Naive thymus-derived CD4-positive, alpha-beta T cell (primary cell): ENCODE results near the gene CAMTA1. TPM values are rescaled to one million over a fixed set of nuclear protein-coding genes. Genes with fewer than 3 reads are reported as not detected.

ENCODE experiments used
- ATAC-seq: fragments of 150-1000 bp; cut with Tn5 transposase; 2 replicates; pipeline ENCODE4 v1.10.0; 2021; ENCODE audit warnings: mild to moderate bottlenecking, moderate library complexity
- CTCF ChIA-PET: fragments of 350-600 bp; sonication (Branson Sonifier 250); formaldehyde crosslinking; loops from one replicate; lab custom pipeline; 2021; ENCODE audit warnings: antibody characterized with exemption; lab: Charles Lee
- POLR2A ChIA-PET: fragments of 350-600 bp; sonication (Branson Sonifier 250); formaldehyde crosslinking; loops from one replicate; lab custom pipeline; 2021; ENCODE audit warnings: antibody characterized with exemption, inconsistent platforms; lab: Charles Lee
- DNase-seq, 9 donors: peaks; one replicate each; pipeline versions ENCODE4 v3.0.0 to v3.0.0-alpha.2; 2020 to 2022; ENCODE audit warnings: mixed read lengths in 1 of 9
- H3K27ac ChIP-seq: one replicate; pipeline ENCODE4 v1.7.0; 2013; ENCODE audit warnings: mild to moderate bottlenecking, low read depth, low read length, moderate library complexity
- H3K27me3 ChIP-seq, 2 donors: one replicate each; pipeline ENCODE4 v1.7.0; 2013; ENCODE audit warnings: low read length in 2 of 2, mild to moderate bottlenecking in 2 of 2, moderate library complexity in 2 of 2; ENCODE audit not compliant: control insufficient read depth in 2 of 2, insufficient read depth in 2 of 2
- H3K36me3 ChIP-seq, 3 experiments: 1 replicate in 2 of 3; 2 replicates in 1 of 3; pipeline ENCODE4 v1.7.0; 2013; ENCODE audit warnings: low read length in 3 of 3, mild to moderate bottlenecking in 3 of 3, moderate library complexity in 1 of 3; ENCODE audit not compliant: insufficient read depth in 3 of 3, control insufficient read depth in 2 of 3
- H3K4me1 ChIP-seq, 2 donors: one replicate each; pipeline ENCODE4 v1.7.0; 2013; ENCODE audit warnings: low read length in 2 of 2, mild to moderate bottlenecking in 2 of 2, moderate library complexity in 1 of 2; ENCODE audit not compliant: control insufficient read depth in 2 of 2, insufficient read depth in 2 of 2
- H3K4me3 ChIP-seq: 2 replicates; pipeline ENCODE4 v1.7.0; 2013; ENCODE audit warnings: mild to moderate bottlenecking, low read length
- H3K9me3 ChIP-seq, 3 experiments: 1 replicate in 2 of 3; 2 replicates in 1 of 3; pipeline ENCODE4 v1.7.0; 2013; ENCODE audit warnings: low read length in 3 of 3; ENCODE audit not compliant: control insufficient read depth in 2 of 3
- H3K27ac Mint-ChIP-seq, 9 donors: one replicate each; pipeline ENCODE4 v1.8.0; 2020 to 2022; ENCODE audit warnings: mixed read lengths in 9 of 9, mild to moderate bottlenecking in 8 of 9, moderate library complexity in 5 of 9, inconsistent platforms in 2 of 9
- H3K27me3 Mint-ChIP-seq, 5 donors: one replicate each; pipeline ENCODE4 v1.8.0; 2021 to 2022; ENCODE audit warnings: mixed read lengths in 5 of 5, mild to moderate bottlenecking in 1 of 5
- H3K36me3 Mint-ChIP-seq, 5 donors: one replicate each; pipeline ENCODE4 v1.8.0; 2020 to 2022; ENCODE audit warnings: mixed read lengths in 5 of 5, mild to moderate bottlenecking in 3 of 5, inconsistent platforms in 1 of 5
- H3K4me1 Mint-ChIP-seq, 7 donors: one replicate each; pipeline ENCODE4 v1.8.0; 2020 to 2022; ENCODE audit warnings: mixed read lengths in 7 of 7, mild to moderate bottlenecking in 3 of 7, inconsistent platforms in 1 of 7
- H3K4me3 Mint-ChIP-seq, 10 donors: one replicate each; pipeline ENCODE4 v1.8.0; 2020 to 2022; ENCODE audit warnings: mild to moderate bottlenecking in 10 of 10, mixed read lengths in 10 of 10, moderate library complexity in 6 of 10, inconsistent platforms in 2 of 10
- H3K9me3 Mint-ChIP-seq, 11 donors: one replicate each; pipeline ENCODE4 v1.8.0; 2020 to 2022; ENCODE audit warnings: mixed read lengths in 11 of 11, mild to moderate bottlenecking in 4 of 11, inconsistent platforms in 1 of 11, moderate library complexity in 1 of 11
- intact Hi-C, 2 donors: fragments of 100-400 bp; cut with micrococcal nuclease; formaldehyde crosslinking; loops; one replicate each; pipeline ENCODE4 v1.15.1; 2023
- polyA plus RNA-seq, 2 donors: library from polyadenylated mRNA; unstranded; fragments of 300-500 nt; fragmentation: Illumina TruSeq; gene quantifications; one replicate each; pipeline ENCODE4 v1.2.3, GENCODE V29; 2021
- total RNA-seq, 6 experiments: library from RNA in 5 of 6; stranded (reverse) in 5 of 6; gene quantifications; 1 replicate in 5 of 6; 2 replicates in 1 of 6; pipeline ENCODE4 v1.2.3 and lab custom pipeline; 2021 to 2026

The CAMTA1 gene
- total and polyA plus RNA-seq, 7 experiments from 2014 or later: 38.1 to 68.6 (median 42.6) TPM

- Mint-ChIP-seq H3K27ac (no peak overlapping the region), H3K27me3 (peaks cover 0 to 38% (median 0%) of the 10 kb centered on the region in 5 donors)
- no peak for ATAC-seq
Measured at GRCh38 chr1:7113822-7114221, 328.6 kb downstream of the CAMTA1 start.

GRCh38 chr1:7116001-7116400 lies 330.7 kb downstream of the CAMTA1 start:
- ATAC-seq: no peak
- Mint-ChIP-seq H3K9me3 (peaks cover 0 to 38% (median 8%) of the 10 kb centered on the region in 11 donors), H3K27ac (no peak overlapping the region), H3K4me1 (peaks cover 0 to 1% (median 0%) of the 10 kb centered on the region in 7 donors), H3K4me3 (no peak overlapping the region), H3K27me3 (peaks cover 0 to 18% (median 7%) of the 10 kb centered on the region in 5 donors), H3K36me3 (peaks cover 0 to 3% (median 0%) of the 10 kb centered on the region in 5 donors)
- H3K27ac ChIP-seq: no peak overlapping the region
- H3K27me3 ChIP-seq: no peaks in the 10 kb centered on the region
- no peak overlapping the region for H3K4me3 ChIP-seq
- intact Hi-C loops: no loop called here
- DNase-seq: no peak
- ChIA-PET CTCF (no interaction called here), POLR2A (no interaction called here)
- H3K4me1 ChIP-seq: no peaks in the 10 kb centered on the region
- H3K9me3 ChIP-seq: peaks cover 0 to 6% (median 0%) of the 10 kb centered on the region in 3 experiments
- no peaks in the 10 kb centered on the region for H3K36me3 ChIP-seq

More at GRCh38 chr1:7113822-7114221, 328.6 kb downstream of the CAMTA1 start:
- Histone ChIP-seq H3K36me3 (no peaks in the 10 kb centered on the region), H3K4me3 (no peak overlapping the region), H3K4me1 (no peaks in the 10 kb centered on the region), H3K27me3 (no peaks in the 10 kb centered on the region), H3K27ac (no peak overlapping the region), H3K9me3 (peaks cover 0 to 6% (median 0%) of the 10 kb centered on the region in 3 experiments)
- Mint-ChIP-seq H3K4me3 (no peak overlapping the region), H3K9me3 (peaks cover 0 to 38% (median 8%) of the 10 kb centered on the region in 11 donors), H3K4me1 (peaks cover 0 to 1% (median 0%) of the 10 kb centered on the region in 7 donors), H3K36me3 (peaks cover 0 to 3% (median 0%) of the 10 kb centered on the region in 5 donors)
- CTCF ChIA-PET: no interaction called here
- intact Hi-C loops: no loop called here
- no peak for DNase-seq
- POLR2A ChIA-PET: no interaction called here

- intact Hi-C loops: no loop called here
Measured at GRCh38 chr1:7117399-7118281, 332.4 kb downstream of the CAMTA1 start.

GRCh38 chr1:7119156-7119555 lies 333.9 kb downstream of the CAMTA1 start:
- Histone ChIP-seq H3K9me3 (peaks cover 0 to 6% (median 0%) of the 10 kb centered on the region in 3 experiments), H3K36me3 (no peaks in the 10 kb centered on the region), H3K4me1 (no peaks in the 10 kb centered on the region), H3K27ac (no peak overlapping the region), H3K4me3 (no peak overlapping the region), H3K27me3 (no peaks in the 10 kb centered on the region)
- Mint-ChIP-seq H3K9me3 (peaks cover 0 to 25% (median 6%) of the 10 kb centered on the region in 11 donors), H3K4me1 (peaks cover 0 to 1% (median 0%) of the 10 kb centered on the region in 7 donors), H3K4me3 (no peak overlapping the region), H3K27ac (no peak overlapping the region), H3K36me3 (no peaks in the 10 kb centered on the region), H3K27me3 (peaks cover 0 to 7% (median 4%) of the 10 kb centered on the region in 5 donors)
- DNase-seq: no peak
- ChIA-PET POLR2A (no interaction called here), CTCF (no interaction called here)
- no peak for ATAC-seq
- intact Hi-C loops: no loop called here

More at GRCh38 chr1:7117399-7118281, 332.4 kb downstream of the CAMTA1 start:
- no peaks in the 10 kb centered on the region for H3K27me3 ChIP-seq
- Mint-ChIP-seq H3K27me3 (peaks cover 0 to 12% (median 5%) of the 10 kb centered on the region in 5 donors), H3K27ac (no peak overlapping the region), H3K9me3 (peaks cover 0 to 38% (median 8%) of the 10 kb centered on the region in 11 donors), H3K4me3 (no peak overlapping the region), H3K4me1 (peaks cover 0 to 1% (median 0%) of the 10 kb centered on the region in 7 donors), H3K36me3 (peaks cover 0 to 3% (median 0%) of the 10 kb centered on the region in 5 donors)
- peaks cover 0 to 6% (median 0%) of the 10 kb centered on the region in 3 experiments for H3K9me3 ChIP-seq
- H3K4me1 ChIP-seq: no peaks in the 10 kb centered on the region
- ATAC-seq (no peak), DNase-seq (no peak)
- POLR2A ChIA-PET: no interaction called here
- CTCF ChIA-PET: no interaction called here
- no peaks in the 10 kb centered on the region for H3K36me3 ChIP-seq
- no peak overlapping the region for H3K4me3 ChIP-seq
- no peak overlapping the region for H3K27ac ChIP-seq

- Mint-ChIP-seq H3K36me3 (no peaks in the 10 kb centered on the region), H3K9me3 (peaks cover 0 to 15% (median 2%) of the 10 kb centered on the region in 11 donors), H3K4me1 (peaks cover 0 to 1% (median 0%) of the 10 kb centered on the region in 7 donors), H3K27ac (no peak overlapping the region), H3K4me3 (no peak overlapping the region), H3K27me3 (peaks cover 0 to 7% (median 4%) of the 10 kb centered on the region in 5 donors)
- no peaks in the 10 kb centered on the region for H3K36me3 ChIP-seq
- peaks cover 0 to 1% (median 0%) of the 10 kb centered on the region in 3 experiments for H3K9me3 ChIP-seq
- no peaks in the 10 kb centered on the region for H3K27me3 ChIP-seq
- ATAC-seq (no peak), DNase-seq (no peak)
- no peak overlapping the region for H3K27ac ChIP-seq
- H3K4me3 ChIP-seq: no peak overlapping the region
- H3K4me1 ChIP-seq: no peaks in the 10 kb centered on the region
- intact Hi-C loops: no loop called here
- ChIA-PET CTCF (no interaction called here), POLR2A (no interaction called here)
Measured at GRCh38 chr1:7120863-7121621, 335.8 kb downstream of the CAMTA1 start.

- Histone ChIP-seq H3K4me1 (no peaks in the 10 kb centered on the region), H3K36me3 (no peaks in the 10 kb centered on the region), H3K9me3 (no peaks in the 10 kb centered on the region), H3K4me3 (no peak overlapping the region), H3K27ac (no peak overlapping the region), H3K27me3 (no peaks in the 10 kb centered on the region)
- Mint-ChIP-seq H3K27me3 (peaks cover 0 to 7% (median 4%) of the 10 kb centered on the region in 5 donors), H3K4me3 (no peak overlapping the region), H3K4me1 (peaks cover 0 to 1% (median 0%) of the 10 kb centered on the region in 7 donors), H3K9me3 (peaks cover 0 to 9% (median 0%) of the 10 kb centered on the region in 11 donors), H3K36me3 (no peaks in the 10 kb centered on the region), H3K27ac (no peak overlapping the region)
- ChIA-PET POLR2A (no interaction called here), CTCF (no interaction called here)
- DNase-seq: no peak
- no peak for ATAC-seq
- intact Hi-C loops: no loop called here
Measured at GRCh38 chr1:7121622-7121988, 336.4 kb downstream of the CAMTA1 start.
